HG03095 (cell line): ENCODE data around the gene FOXP1.

Experiments used
- ATAC-seq: cut with Tn5 transposase; IDR thresholded peaks from one replicate; pipeline ENCODE4 v1.9.1; 2021; ENCODE audit warnings: moderate library complexity; ENCODE audit not compliant: unreplicated experiment

Gene FOXP1

GRCh38 chr3:71384837-71385716 is 198.5 kb downstream of the FOXP1 start:
- no peak for ATAC-seq

GRCh38 chr3:71384388-71384787 is 199.1 kb downstream of the FOXP1 start:
- ATAC-seq = no peak

GRCh38 chr3:71380096-71380495 is 203.4 kb downstream of the FOXP1 start:
- no peak for ATAC-seq

GRCh38 chr3:71378509-71378908 is 205.0 kb downstream of the FOXP1 start:
- no peak for ATAC-seq

- ATAC-seq = no peak
Measured at GRCh38 chr3:71376911-71377310, 206.6 kb downstream of the FOXP1 start.

- no peak for ATAC-seq
Measured at GRCh38 chr3:71376503-71376902, 207.0 kb downstream of the FOXP1 start.

GRCh38 chr3:71374582-71374981 is 208.9 kb downstream of the FOXP1 start:
- ATAC-seq = no peak

- no peak for ATAC-seq
Measured at GRCh38 chr3:71372911-71373637, 210.5 kb downstream of the FOXP1 start.

GRCh38 chr3:71372241-71372768 is 211.2 kb downstream of the FOXP1 start:
- ATAC-seq = no peak

- no peak for ATAC-seq
Measured at GRCh38 chr3:71371282-71371681, 212.2 kb downstream of the FOXP1 start.

GRCh38 chr3:71370467-71370866 is 213.1 kb downstream of the FOXP1 start:
- ATAC-seq = no peak

- ATAC-seq = no peak
Measured at GRCh38 chr3:71369701-71370391, 213.7 kb downstream of the FOXP1 start.

GRCh38 chr3:71366988-71367604 is 216.4 kb downstream of the FOXP1 start:
- no peak for ATAC-seq

- ATAC-seq = no peak
Measured at GRCh38 chr3:71361334-71361890, 222.1 kb downstream of the FOXP1 start.

- peak; percentile 79 for ATAC-seq
Measured at GRCh38 chr3:71360764-71361163, 222.8 kb downstream of the FOXP1 start.

- ATAC-seq = peak; percentile 50
Measured at GRCh38 chr3:71360180-71360579, 223.3 kb downstream of the FOXP1 start.

- ATAC-seq = no peak
Measured at GRCh38 chr3:71358243-71358642, 225.3 kb downstream of the FOXP1 start.

- ATAC-seq = no peak
Measured at GRCh38 chr3:71356265-71356664, 227.3 kb downstream of the FOXP1 start.

- ATAC-seq = no peak
Measured at GRCh38 chr3:71355862-71356261, 227.7 kb downstream of the FOXP1 start.

GRCh38 chr3:71355037-71355436 is 228.5 kb downstream of the FOXP1 start:
- ATAC-seq = no peak
